HepG2 (cell line): ENCODE measurements around the gene REPIN1. TPM values are rescaled to one million over a fixed set of nuclear protein-coding genes. Genes with fewer than 3 reads are reported as not detected.
A peak's percentile ranks its signal among the peaks of the same experiment; 100 is the strongest.

ENCODE experiments used
- GATA4 ChIP-seq: sonication (generic); IDR thresholded peaks from 2 replicates; pipeline ENCODE4 v1.6.1; 2016; ENCODE audit warnings: antibody characterized with exemption, low read depth, borderline replicate concordance
- GTF3A ChIP-seq: sonication (generic); formaldehyde crosslinking; conservative IDR thresholded peaks from 2 replicates; pipeline ENCODE4 v1.4.0; 2020; ENCODE audit warnings: mild to moderate bottlenecking, missing genetic modification reagents
- HOXA5 ChIP-seq: sonication (generic); formaldehyde crosslinking; IDR thresholded peaks from 2 replicates; pipeline ENCODE4 v1.4.0; 2020; ENCODE audit warnings: missing genetic modification reagents
- HOXD1 ChIP-seq: sonication (generic); formaldehyde crosslinking; IDR thresholded peaks from 2 replicates; pipeline ENCODE4 v1.5.0; 2020; ENCODE audit warnings: missing genetic modification reagents
- NFKB2 ChIP-seq: sonication (generic); formaldehyde crosslinking; IDR thresholded peaks from 2 replicates; pipeline ENCODE4 v1.4.0; 2020; ENCODE audit warnings: missing genetic modification reagents, borderline replicate concordance
- RARA ChIP-seq: IDR thresholded peaks from 2 replicates; pipeline ENCODE4 v1.6.1; 2016; ENCODE audit warnings: missing genetic modification reagents, missing compliant biosample characterization
- RBFOX2 ChIP-seq: fragments of 200-400 bp; formaldehyde crosslinking; IDR thresholded peaks from 2 replicates; pipeline ENCODE4 v1.6.1; 2017; ENCODE audit warnings: low read depth, mild to moderate bottlenecking, low read length
- TEAD3 ChIP-seq: optimal IDR thresholded peaks from 2 replicates; pipeline ENCODE3; 2016; ENCODE audit warnings: borderline replicate concordance
- ZBTB38 ChIP-seq: sonication (generic); formaldehyde crosslinking; IDR thresholded peaks from 2 replicates; pipeline ENCODE4 v1.5.1; 2020; ENCODE audit warnings: mild to moderate bottlenecking, missing genetic modification reagents
- ZMYM4 ChIP-seq: sonication (generic); formaldehyde crosslinking; IDR thresholded peaks from 2 replicates; pipeline ENCODE4 v1.8.1; 2023; ENCODE audit warnings: mild to moderate bottlenecking, missing genetic modification reagents
- ZNF550 ChIP-seq: sonication (generic); formaldehyde crosslinking; IDR thresholded peaks from 2 replicates; pipeline ENCODE4 v1.4.0; 2020; ENCODE audit warnings: mild to moderate bottlenecking, missing genetic modification reagents, borderline replicate concordance
- ZNF678 ChIP-seq: sonication (generic); formaldehyde crosslinking; IDR thresholded peaks from 2 replicates; pipeline ENCODE4 v1.4.0; 2020; ENCODE audit warnings: mild to moderate bottlenecking, missing genetic modification reagents
- ZNF768 ChIP-seq: sonication (generic); formaldehyde crosslinking; IDR thresholded peaks from 2 replicates; pipeline ENCODE4 v1.4.0; 2020; ENCODE audit warnings: missing genetic modification reagents
- ZSCAN9 ChIP-seq: IDR thresholded peaks from 2 replicates; pipeline ENCODE4 v1.6.1; 2016; ENCODE audit warnings: borderline replicate concordance
- polyA plus RNA-seq, 8 experiments: library from polyadenylated mRNA; depleted of rRNA in 3 of 8; stranded (reverse) in 7 of 8; unstranded in 1 of 8; fragments of >200 nt; fragmentation: Illumina TruSeq in 4 of 8; extraction: Trizol in 4 of 8; gene quantifications; 2 replicates each; pipeline versions ENCODE4 v1.2.1 to v1.2.3, GENCODE V29; 2011 to 2016; ENCODE audit warnings: low read depth in 4 of 8, missing spikeins in 1 of 8, mixed read lengths in 1 of 8; ENCODE audit not compliant: insufficient read depth in 1 of 8
- total RNA-seq, 5 experiments: library from RNA; depleted of rRNA; stranded (reverse); fragments of >200 nt; fragmentation: Illumina TruSeq; extraction: Trizol; gene quantifications; 2 replicates each; pipeline ENCODE4 v1.2.3, GENCODE V29; 2016; ENCODE audit warnings: low read depth in 1 of 5
- TF ChIP-seq, protein P1 (sequence below): sonication (generic); formaldehyde crosslinking; conservative IDR thresholded peaks from 2 replicates; pipeline ENCODE4 v1.4.0; 2020; ENCODE audit warnings: missing genetic modification reagents
- TF ChIP-seq, protein P2 (sequence below): sonication (generic); formaldehyde crosslinking; IDR thresholded peaks from 2 replicates; pipeline ENCODE4 v1.5.1; 2020; ENCODE audit warnings: mild to moderate bottlenecking, missing genetic modification reagents, moderate library complexity
- TF ChIP-seq, protein P3 (sequence below): sonication (generic); formaldehyde crosslinking; IDR thresholded peaks from 2 replicates; pipeline ENCODE4 v1.5.0; 2020; ENCODE audit warnings: mild to moderate bottlenecking, missing genetic modification reagents, borderline replicate concordance
- TF ChIP-seq, protein P4 (sequence below): sonication (generic); formaldehyde crosslinking; IDR thresholded peaks from 2 replicates; pipeline ENCODE4 v1.4.0; 2020; ENCODE audit warnings: missing genetic modification reagents

Gene REPIN1
- total and polyA plus RNA-seq, 2 of the 13 experiments (the other 11 are each of a cell fraction or from before 2014, with no cell fraction given): 69.9 to 108 TPM

DNA sequence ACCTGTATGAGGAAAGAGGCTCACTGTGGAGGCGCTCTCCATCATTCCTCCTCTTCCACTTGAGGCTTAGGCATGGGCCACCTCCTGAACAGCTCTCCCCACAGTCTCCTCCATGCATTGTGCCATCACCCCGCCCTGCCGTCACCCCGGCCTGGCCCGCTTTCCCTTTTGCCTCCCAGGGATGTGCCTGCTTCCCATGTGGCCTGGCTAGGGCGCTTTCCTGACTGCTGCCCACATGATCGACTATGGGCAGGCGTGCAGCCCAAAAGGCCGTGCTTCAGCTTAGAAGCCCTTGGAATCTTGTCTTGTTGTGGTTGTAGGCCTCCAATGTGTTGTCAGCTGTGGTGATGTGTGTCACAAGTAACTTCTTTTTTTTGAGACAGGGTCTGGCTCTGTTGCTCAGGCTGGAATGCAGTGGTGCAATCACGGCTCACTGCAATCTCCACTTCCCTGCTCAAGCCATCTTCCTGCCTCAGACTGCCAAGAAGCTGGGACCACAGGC lies 43.5 kb upstream of the REPIN1 start (continued):
- no peak for TF ChIP-seq HOXD1 (CRISPR knock-in tag)
- TF ChIP-seq, protein P1, sequence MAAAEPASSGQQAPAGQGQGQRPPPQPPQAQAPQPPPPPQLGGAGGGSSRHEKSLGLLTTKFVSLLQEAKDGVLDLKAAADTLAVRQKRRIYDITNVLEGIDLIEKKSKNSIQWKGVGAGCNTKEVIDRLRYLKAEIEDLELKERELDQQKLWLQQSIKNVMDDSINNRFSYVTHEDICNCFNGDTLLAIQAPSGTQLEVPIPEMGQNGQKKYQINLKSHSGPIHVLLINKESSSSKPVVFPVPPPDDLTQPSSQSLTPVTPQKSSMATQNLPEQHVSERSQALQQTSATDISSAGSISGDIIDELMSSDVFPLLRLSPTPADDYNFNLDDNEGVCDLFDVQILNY (CRISPR knock-in tag): no peak
- no peak for TF ChIP-seq ZNF678 (CRISPR knock-in tag)
- TF ChIP-seq, protein P2, sequence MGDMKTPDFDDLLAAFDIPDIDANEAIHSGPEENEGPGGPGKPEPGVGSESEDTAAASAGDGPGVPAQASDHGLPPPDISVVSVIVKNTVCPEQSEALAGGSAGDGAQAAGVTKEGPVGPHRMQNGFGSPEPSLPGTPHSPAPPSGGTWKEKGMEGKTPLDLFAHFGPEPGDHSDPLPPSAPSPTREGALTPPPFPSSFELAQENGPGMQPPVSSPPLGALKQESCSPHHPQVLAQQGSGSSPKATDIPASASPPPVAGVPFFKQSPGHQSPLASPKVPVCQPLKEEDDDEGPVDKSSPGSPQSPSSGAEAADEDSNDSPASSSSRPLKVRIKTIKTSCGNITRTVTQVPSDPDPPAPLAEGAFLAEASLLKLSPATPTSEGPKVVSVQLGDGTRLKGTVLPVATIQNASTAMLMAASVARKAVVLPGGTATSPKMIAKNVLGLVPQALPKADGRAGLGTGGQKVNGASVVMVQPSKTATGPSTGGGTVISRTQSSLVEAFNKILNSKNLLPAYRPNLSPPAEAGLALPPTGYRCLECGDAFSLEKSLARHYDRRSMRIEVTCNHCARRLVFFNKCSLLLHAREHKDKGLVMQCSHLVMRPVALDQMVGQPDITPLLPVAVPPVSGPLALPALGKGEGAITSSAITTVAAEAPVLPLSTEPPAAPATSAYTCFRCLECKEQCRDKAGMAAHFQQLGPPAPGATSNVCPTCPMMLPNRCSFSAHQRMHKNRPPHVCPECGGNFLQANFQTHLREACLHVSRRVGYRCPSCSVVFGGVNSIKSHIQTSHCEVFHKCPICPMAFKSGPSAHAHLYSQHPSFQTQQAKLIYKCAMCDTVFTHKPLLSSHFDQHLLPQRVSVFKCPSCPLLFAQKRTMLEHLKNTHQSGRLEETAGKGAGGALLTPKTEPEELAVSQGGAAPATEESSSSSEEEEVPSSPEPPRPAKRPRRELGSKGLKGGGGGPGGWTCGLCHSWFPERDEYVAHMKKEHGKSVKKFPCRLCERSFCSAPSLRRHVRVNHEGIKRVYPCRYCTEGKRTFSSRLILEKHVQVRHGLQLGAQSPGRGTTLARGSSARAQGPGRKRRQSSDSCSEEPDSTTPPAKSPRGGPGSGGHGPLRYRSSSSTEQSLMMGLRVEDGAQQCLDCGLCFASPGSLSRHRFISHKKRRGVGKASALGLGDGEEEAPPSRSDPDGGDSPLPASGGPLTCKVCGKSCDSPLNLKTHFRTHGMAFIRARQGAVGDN (CRISPR knock-in tag): peak; percentile 66
- TF ChIP-seq TEAD3 (CRISPR knock-in tag): peak; percentile 61
- TF ChIP-seq ZNF768 (CRISPR knock-in tag): peak; percentile 36; the same call in 1 of the 2 replicates
- no peak for TF ChIP-seq GATA4
- TF ChIP-seq ZBTB38 (CRISPR knock-in tag): peak; percentile 78; the same call in 1 of the 2 replicates
- no peak for TF ChIP-seq RBFOX2
- TF ChIP-seq RARA (CRISPR knock-in tag): no peak
- no peak for TF ChIP-seq ZSCAN9 (CRISPR knock-in tag)
- TF ChIP-seq ZMYM4 (CRISPR knock-in tag): no peak
- no peak for TF ChIP-seq HOXA5 (CRISPR knock-in tag)
- no peak for TF ChIP-seq GTF3A (CRISPR knock-in tag)
- TF ChIP-seq, protein P3, sequence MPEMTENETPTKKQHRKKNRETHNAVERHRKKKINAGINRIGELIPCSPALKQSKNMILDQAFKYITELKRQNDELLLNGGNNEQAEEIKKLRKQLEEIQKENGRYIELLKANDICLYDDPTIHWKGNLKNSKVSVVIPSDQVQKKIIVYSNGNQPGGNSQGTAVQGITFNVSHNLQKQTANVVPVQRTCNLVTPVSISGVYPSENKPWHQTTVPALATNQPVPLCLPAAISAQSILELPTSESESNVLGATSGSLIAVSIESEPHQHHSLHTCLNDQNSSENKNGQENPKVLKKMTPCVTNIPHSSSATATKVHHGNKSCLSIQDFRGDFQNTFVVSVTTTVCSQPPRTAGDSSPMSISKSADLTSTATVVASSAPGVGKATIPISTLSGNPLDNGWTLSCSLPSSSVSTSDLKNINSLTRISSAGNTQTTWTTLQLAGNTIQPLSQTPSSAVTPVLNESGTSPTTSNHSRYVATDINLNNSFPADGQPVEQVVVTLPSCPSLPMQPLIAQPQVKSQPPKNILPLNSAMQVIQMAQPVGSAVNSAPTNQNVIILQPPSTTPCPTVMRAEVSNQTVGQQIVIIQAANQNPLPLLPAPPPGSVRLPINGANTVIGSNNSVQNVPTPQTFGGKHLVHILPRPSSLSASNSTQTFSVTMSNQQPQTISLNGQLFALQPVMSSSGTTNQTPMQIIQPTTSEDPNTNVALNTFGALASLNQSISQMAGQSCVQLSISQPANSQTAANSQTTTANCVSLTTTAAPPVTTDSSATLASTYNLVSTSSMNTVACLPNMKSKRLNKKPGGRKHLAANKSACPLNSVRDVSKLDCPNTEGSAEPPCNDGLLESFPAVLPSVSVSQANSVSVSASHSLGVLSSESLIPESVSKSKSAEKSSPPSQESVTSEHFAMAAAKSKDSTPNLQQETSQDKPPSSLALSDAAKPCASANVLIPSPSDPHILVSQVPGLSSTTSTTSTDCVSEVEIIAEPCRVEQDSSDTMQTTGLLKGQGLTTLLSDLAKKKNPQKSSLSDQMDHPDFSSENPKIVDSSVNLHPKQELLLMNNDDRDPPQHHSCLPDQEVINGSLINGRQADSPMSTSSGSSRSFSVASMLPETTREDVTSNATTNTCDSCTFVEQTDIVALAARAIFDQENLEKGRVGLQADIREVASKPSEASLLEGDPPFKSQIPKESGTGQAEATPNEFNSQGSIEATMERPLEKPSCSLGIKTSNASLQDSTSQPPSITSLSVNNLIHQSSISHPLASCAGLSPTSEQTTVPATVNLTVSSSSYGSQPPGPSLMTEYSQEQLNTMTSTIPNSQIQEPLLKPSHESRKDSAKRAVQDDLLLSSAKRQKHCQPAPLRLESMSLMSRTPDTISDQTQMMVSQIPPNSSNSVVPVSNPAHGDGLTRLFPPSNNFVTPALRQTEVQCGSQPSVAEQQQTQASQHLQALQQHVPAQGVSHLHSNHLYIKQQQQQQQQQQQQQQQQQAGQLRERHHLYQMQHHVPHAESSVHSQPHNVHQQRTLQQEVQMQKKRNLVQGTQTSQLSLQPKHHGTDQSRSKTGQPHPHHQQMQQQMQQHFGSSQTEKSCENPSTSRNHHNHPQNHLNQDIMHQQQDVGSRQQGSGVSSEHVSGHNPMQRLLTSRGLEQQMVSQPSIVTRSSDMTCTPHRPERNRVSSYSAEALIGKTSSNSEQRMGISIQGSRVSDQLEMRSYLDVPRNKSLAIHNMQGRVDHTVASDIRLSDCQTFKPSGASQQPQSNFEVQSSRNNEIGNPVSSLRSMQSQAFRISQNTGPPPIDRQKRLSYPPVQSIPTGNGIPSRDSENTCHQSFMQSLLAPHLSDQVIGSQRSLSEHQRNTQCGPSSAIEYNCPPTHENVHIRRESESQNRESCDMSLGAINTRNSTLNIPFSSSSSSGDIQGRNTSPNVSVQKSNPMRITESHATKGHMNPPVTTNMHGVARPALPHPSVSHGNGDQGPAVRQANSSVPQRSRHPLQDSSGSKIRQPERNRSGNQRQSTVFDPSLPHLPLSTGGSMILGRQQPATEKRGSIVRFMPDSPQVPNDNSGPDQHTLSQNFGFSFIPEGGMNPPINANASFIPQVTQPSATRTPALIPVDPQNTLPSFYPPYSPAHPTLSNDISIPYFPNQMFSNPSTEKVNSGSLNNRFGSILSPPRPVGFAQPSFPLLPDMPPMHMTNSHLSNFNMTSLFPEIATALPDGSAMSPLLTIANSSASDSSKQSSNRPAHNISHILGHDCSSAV (CRISPR knock-in tag): no peak
- TF ChIP-seq NFKB2 (CRISPR knock-in tag): 0 out of 2 replicates have a peak, but pooled peaks have one; percentile 18
- TF ChIP-seq, protein P4, sequence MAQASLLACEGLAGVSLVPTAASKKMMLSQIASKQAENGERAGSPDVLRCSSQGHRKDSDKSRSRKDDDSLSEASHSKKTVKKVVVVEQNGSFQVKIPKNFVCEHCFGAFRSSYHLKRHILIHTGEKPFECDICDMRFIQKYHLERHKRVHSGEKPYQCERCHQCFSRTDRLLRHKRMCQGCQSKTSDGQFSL (CRISPR knock-in tag): 0 out of 2 replicates have a peak, but pooled peaks have one; percentile 12
- TF ChIP-seq ZNF550 (CRISPR knock-in tag): no peak
